HL-60 (cell line): Measurements from ENCODE around the gene CCDC85B.
"Not testable (repeated sequence)": the region's sequence is repeated elsewhere in the genome, so short reads cannot be mapped to it uniquely, and the experiment has no call there.

Experiments used
- DNase-seq, 2 experiments: peaks; one replicate each; pipeline ENCODE4 v3.0.0-alpha.2; 2010 to 2020; ENCODE audit warnings: low read depth in 1 of 2, low spot score in 1 of 2
- H3K27ac ChIP-seq: fragments of 250-450 bp; sonication (Bioruptor Pico); replicated peaks from 2 replicates; pipeline ENCODE4 v1.5.1; 2020; ENCODE audit warnings: mild to moderate bottlenecking, moderate library complexity
- H3K27me3 ChIP-seq: fragments of 250-450 bp; sonication (Bioruptor Pico); 2 replicates; pipeline ENCODE4 v1.5.1; 2021; ENCODE audit warnings: mild to moderate bottlenecking, moderate library complexity; ENCODE audit not compliant: insufficient read depth, poor library complexity, severe bottlenecking
- H3K4me3 ChIP-seq: replicated peaks from 2 replicates; pipeline ENCODE4 v1.5.1; 2011; ENCODE audit warnings: mild to moderate bottlenecking, control low read depth, low read length; ENCODE audit not compliant: insufficient read depth
- CTCF ChIP-seq: IDR thresholded peaks from one replicate; pipeline ENCODE4 v1.5.1; 2011; ENCODE audit warnings: low read length, control low read depth, inconsistent platforms; ENCODE audit not compliant: insufficient read depth
- GABPA ChIP-seq: IDR thresholded peaks from 2 replicates; pipeline ENCODE4 v1.6.1; 2012; ENCODE audit warnings: low read depth
- POLR2AphosphoS5 ChIP-seq: IDR thresholded peaks from 2 replicates; pipeline ENCODE4 v1.6.1; 2012; ENCODE audit warnings: low read depth
- REST ChIP-seq: IDR thresholded peaks from 2 replicates; pipeline ENCODE4 v1.6.1; 2012; ENCODE audit warnings: low read depth; ENCODE audit not compliant: insufficient replicate concordance
- SPI1 ChIP-seq: IDR thresholded peaks from 2 replicates; pipeline ENCODE4 v1.6.1; 2012; ENCODE audit warnings: low read depth, mild to moderate bottlenecking, borderline replicate concordance

The CCDC85B gene

GRCh38 chr11:65844231-65844872 is 46.1 kb upstream of the CCDC85B start:
- no peaks in the 10 kb centered on the region for H3K27me3 ChIP-seq
- DNase-seq = no peak
- TF ChIP-seq POLR2AphosphoS5 (no peak), REST (no peak), CTCF (no peak), SPI1 (no peak), GABPA (no peak)
- no peak overlapping the region for H3K4me3 ChIP-seq
- H3K27ac ChIP-seq = no peak overlapping the region

GRCh38 chr11:65847746-65848145 is 42.7 kb upstream of the CCDC85B start:
- Histone ChIP-seq H3K27me3 (no peaks in the 10 kb centered on the region), H3K27ac (no peak overlapping the region), H3K4me3 (no peak overlapping the region)
- TF ChIP-seq CTCF = no peak
- TF ChIP-seq POLR2AphosphoS5 = no peak
- no peak for TF ChIP-seq SPI1
- TF ChIP-seq GABPA = no peak
- no peak for TF ChIP-seq REST
- DNase-seq = no peak

- H3K27me3 ChIP-seq, H3K4me3 ChIP-seq, H3K27ac ChIP-seq, DNase-seq: not testable (repeated sequence)
These were observed 41.8 kb upstream of the CCDC85B start for GRCh38 chr11:65848693-65849092.

GRCh38 chr11:65849366-65849765 is 41.1 kb upstream of the CCDC85B start:
- H3K4me3 ChIP-seq = no peak overlapping the region
- no peaks in the 10 kb centered on the region for H3K27me3 ChIP-seq
- no peak for TF ChIP-seq POLR2AphosphoS5
- no peak for TF ChIP-seq CTCF
- TF ChIP-seq GABPA = no peak
- TF ChIP-seq REST = no peak
- TF ChIP-seq SPI1 = no peak
- DNase-seq = no peak
- no peak overlapping the region for H3K27ac ChIP-seq
